NT2/D1 (cell line): Measurements from ENCODE around the gene FIP1L1.

Experiments
- DNase-seq: peaks from one replicate; pipeline ENCODE4 v3.0.0-alpha.2; 2011; ENCODE audit warnings: low read depth, low spot score
- H3K27me3 ChIP-seq: 2 replicates; pipeline ENCODE4 v1.6.0; 2011; ENCODE audit warnings: mild to moderate bottlenecking; ENCODE audit not compliant: insufficient read length, insufficient read depth
- H3K36me3 ChIP-seq: 2 replicates; pipeline ENCODE4 v1.6.1; 2011; ENCODE audit warnings: mild to moderate bottlenecking, low read length, mixed read lengths; ENCODE audit not compliant: insufficient read depth, insufficient read length
- H3K4me1 ChIP-seq: 2 replicates; pipeline ENCODE4 v1.5.1; 2011; ENCODE audit not compliant: insufficient read depth, insufficient read length
- H3K4me3 ChIP-seq: 2 replicates; pipeline ENCODE4 v1.5.1; 2011; ENCODE audit warnings: low read depth; ENCODE audit not compliant: insufficient read length
- H3K9ac ChIP-seq: 2 replicates; pipeline ENCODE4 v1.6.0; 2011; ENCODE audit warnings: low read depth; ENCODE audit not compliant: insufficient read length
- H3K9me3 ChIP-seq: 2 replicates; pipeline ENCODE4 v1.5.1; 2011; ENCODE audit warnings: mild to moderate bottlenecking, low read length; ENCODE audit not compliant: insufficient read depth
- SUZ12 ChIP-seq: IDR thresholded peaks from 2 replicates; pipeline ENCODE4 v1.6.1; 2011; ENCODE audit not compliant: insufficient read length, insufficient read depth; ENCODE audit errors: extremely low read depth
- YY1 ChIP-seq: IDR thresholded peaks from 2 replicates; pipeline ENCODE4 v1.6.1; 2011; ENCODE audit not compliant: insufficient read length, insufficient read depth
- ZNF274 ChIP-seq: IDR thresholded peaks from 2 replicates; pipeline ENCODE4 v1.6.1; 2011; ENCODE audit warnings: mild to moderate bottlenecking, low read depth, low read length

FIP1L1 gene

DNA sequence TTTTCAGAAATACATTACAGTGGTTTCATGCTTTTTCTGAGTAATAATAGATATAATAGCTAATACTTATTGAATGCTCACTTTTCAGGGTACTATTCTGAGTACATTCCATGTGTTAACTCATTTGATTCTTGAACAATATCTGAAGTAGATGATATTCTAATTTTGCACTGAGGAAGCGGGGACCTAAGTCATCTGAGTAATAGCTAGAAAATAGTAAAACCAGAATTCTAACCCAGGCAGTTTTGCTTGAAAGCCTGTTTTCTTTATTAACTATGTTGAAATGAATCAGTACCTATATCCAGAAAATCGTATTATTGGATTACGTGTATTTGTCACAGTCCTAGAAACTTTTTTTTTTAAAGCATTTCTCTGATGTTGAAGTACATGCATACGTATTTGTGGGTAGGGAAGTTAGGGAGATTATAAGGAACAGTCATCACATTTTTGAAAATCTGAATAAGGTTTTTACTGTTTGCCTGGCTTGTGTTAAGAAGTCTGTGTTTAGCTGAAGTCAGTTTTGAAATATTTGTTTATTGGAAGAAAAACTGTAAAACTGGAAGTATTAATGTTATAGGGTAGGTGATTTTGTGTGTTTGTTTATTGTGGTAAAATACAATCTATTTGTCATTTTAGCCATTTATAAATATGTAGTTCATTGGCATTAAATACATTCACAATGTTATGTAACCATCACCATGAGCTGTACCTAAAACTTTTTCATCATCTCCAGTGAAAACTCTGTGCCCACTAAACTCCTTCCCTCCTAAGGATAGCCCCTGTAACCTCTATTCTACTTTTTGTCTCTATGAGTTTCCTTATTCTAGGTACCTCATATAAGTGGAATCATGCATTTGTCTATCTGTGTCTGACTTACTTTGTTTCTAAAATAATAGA, 55.3 kb downstream of the FIP1L1 start:
- no peak overlapping the region for H3K4me3 ChIP-seq
- H3K4me1 ChIP-seq: no peaks in the 10 kb centered on the region
- H3K9me3 ChIP-seq: no peaks in the 10 kb centered on the region
- H3K27me3 ChIP-seq: no peaks in the 10 kb centered on the region
- H3K36me3 ChIP-seq: peaks cover 20% of the 10 kb centered on the region
- TF ChIP-seq SUZ12: no peak
- H3K9ac ChIP-seq: no peak overlapping the region
- DNase-seq: no peak

DNA sequence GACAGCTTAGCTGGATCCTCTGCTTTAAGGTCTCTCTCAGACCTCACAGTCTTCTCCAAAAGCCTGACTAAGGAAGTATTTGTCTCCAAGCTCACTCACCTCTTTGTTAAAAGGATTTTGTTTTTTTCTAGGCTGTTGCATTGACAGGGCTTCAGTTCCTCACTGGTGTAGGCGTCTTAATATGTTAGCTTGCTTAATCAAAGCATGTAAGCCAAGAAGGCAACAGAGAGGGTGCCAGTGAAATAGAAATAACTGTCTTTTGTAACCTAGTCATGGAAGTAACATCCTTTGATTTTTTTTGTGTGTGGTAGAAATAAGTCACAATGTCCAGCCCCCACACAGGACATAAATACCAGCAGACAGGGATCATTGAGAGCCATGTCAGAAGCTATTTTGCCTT, 58.8 kb downstream of the FIP1L1 start:
- DNase-seq: no peak
- Histone ChIP-seq H3K36me3 (peaks cover 6% of the 10 kb centered on the region), H3K9ac (no peak overlapping the region), H3K4me3 (no peak overlapping the region), H3K27me3 (no peaks in the 10 kb centered on the region), H3K4me1 (no peaks in the 10 kb centered on the region), H3K9me3 (no peaks in the 10 kb centered on the region)
- no peak for TF ChIP-seq SUZ12
- no peak for TF ChIP-seq YY1
- TF ChIP-seq ZNF274: no peak

DNA sequence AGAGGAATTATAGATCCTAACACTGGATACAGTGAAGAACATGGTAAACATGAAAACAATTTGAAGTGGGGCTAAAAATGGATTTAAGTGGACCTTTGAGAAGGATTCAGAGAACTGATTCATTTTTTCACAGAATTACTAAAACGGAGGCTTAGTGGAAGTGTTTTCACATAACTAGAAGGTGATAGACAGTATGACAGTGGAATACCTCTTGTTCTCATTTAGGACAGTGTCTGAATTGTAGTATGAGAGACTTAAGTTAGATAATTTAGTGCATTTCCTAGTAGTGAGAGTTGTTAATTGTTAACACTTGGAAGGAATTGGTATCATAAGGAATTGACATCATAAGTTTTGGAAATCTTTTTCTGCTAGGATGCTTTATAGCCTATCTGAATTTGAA, 64.1 kb downstream of the FIP1L1 start:
- Histone ChIP-seq H3K36me3 (peaks cover 29% of the 10 kb centered on the region), H3K9me3 (no peaks in the 10 kb centered on the region), H3K4me3 (no peak overlapping the region), H3K27me3 (no peaks in the 10 kb centered on the region), H3K4me1 (no peaks in the 10 kb centered on the region), H3K9ac (no peak overlapping the region)
- DNase-seq: no peak
- TF ChIP-seq ZNF274: no peak
- TF ChIP-seq SUZ12: no peak
- no peak for TF ChIP-seq YY1

DNA sequence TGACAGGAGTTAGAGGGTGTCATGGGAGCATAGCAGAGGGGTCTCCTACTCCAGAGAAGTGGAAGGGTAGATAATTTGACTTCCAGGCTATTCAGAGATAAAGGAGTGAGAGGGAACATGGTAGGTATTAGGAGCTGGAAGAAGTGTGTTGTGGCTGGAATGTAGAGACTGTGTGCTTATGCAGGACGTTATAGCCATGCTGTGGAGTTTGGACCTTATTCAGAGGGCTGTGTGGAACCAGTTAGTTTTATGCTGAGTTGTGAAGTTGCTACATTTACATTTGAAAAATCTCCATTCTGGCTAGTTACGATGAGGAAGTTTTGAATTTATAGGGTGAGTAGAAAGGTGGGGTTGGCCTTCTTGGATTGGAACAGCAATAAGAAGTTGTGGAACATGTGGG, 67.5 kb downstream of the FIP1L1 start:
- no peaks in the 10 kb centered on the region for H3K4me1 ChIP-seq
- no peaks in the 10 kb centered on the region for H3K27me3 ChIP-seq
- peaks cover 23% of the 10 kb centered on the region for H3K36me3 ChIP-seq
- no peak for DNase-seq
- TF ChIP-seq ZNF274: no peak
- no peak for TF ChIP-seq SUZ12
- no peak for TF ChIP-seq YY1
- no peak overlapping the region for H3K9ac ChIP-seq
- H3K4me3 ChIP-seq: no peak overlapping the region
- H3K9me3 ChIP-seq: no peaks in the 10 kb centered on the region

DNA sequence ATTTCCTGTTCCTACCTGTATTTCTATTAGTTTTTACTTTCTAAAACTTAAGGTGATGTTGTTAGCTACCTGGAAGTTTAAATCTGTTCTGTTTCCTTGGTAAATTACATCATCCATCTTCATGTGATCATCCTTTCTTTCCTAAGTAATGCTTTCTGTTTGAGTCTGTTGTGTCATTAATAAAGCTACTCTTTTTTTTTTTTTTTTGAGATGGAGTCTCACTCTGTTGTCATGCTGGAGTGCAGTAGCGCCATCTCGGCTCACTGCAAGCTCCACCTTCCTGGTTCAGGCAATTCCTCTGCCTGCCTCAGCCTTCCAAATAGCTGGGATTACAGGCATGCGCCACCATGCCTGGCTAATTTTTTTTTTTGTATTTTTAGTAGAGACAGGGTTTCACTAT, 73.3 kb downstream of the FIP1L1 start:
- no peak overlapping the region for H3K4me3 ChIP-seq
- H3K27me3 ChIP-seq: no peaks in the 10 kb centered on the region
- no peak overlapping the region for H3K9ac ChIP-seq
- TF ChIP-seq YY1 (no peak), ZNF274 (no peak), SUZ12 (no peak)
- peaks cover 32% of the 10 kb centered on the region for H3K36me3 ChIP-seq
- H3K4me1 ChIP-seq: no peaks in the 10 kb centered on the region
- DNase-seq: no peak
- no peaks in the 10 kb centered on the region for H3K9me3 ChIP-seq

DNA sequence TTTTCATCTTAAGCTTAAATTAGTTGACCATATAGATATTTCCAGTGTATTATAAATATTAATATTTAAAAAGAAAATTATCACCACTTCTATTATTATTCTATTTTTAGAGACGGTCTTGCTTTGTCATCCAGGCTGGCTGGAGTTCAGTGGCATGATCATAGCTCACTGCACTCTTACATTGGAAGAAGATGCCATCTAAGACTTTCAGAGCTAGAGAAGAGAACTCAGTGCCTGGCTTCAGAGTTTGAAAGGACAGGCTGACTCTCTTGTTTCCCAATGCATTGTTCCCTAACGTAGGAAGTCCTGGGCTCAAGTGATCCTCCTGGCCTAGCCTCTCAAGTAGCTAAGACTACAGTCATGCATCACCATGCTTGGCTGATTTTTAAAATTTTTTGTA, 75.9 kb downstream of the FIP1L1 start:
- Histone ChIP-seq H3K36me3 (peaks cover 44% of the 10 kb centered on the region), H3K9me3 (no peaks in the 10 kb centered on the region), H3K4me1 (no peaks in the 10 kb centered on the region), H3K4me3 (no peak overlapping the region), H3K27me3 (no peaks in the 10 kb centered on the region), H3K9ac (no peak overlapping the region)
- no peak for DNase-seq
- TF ChIP-seq ZNF274: no peak

DNA sequence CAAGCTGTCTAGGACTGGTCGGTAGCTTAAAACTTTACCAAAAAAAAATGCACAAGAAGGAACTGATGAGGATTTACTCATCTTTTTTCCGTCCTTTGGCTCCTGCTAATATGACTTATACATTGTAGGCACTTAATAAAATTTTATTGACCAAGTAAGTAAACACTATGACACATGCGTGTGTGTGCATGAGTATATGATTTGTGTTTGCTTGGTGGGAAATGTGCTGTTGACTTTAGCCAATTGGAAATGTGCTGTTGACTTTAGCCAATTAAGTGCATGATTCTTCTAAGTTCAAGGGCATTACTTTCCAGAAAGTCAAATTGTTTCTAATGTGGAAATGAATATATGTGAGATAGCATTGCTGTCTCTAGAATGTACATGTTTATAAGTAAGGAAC, 78.3 kb downstream of the FIP1L1 start:
- Histone ChIP-seq H3K27me3 (no peaks in the 10 kb centered on the region), H3K4me3 (no peak overlapping the region), H3K9me3 (no peaks in the 10 kb centered on the region), H3K4me1 (no peaks in the 10 kb centered on the region), H3K36me3 (peaks cover 58% of the 10 kb centered on the region), H3K9ac (no peak overlapping the region)
- DNase-seq: no peak
- no peak for TF ChIP-seq YY1
- no peak for TF ChIP-seq ZNF274
- TF ChIP-seq SUZ12: no peak
